CD14-positive monocyte (primary cell): ENCODE measurements around the gene ARHGAP45. TPM values are rescaled to one million over a fixed set of nuclear protein-coding genes. Genes with fewer than 3 reads are reported as not detected.

Experiments used
- DNase-seq, 3 donors: peaks; one replicate each; pipeline ENCODE4 v3.0.0-alpha.2; 2011 to 2022
- H2AFZ ChIP-seq: 2 replicates; pipeline ENCODE4 v1.6.0; 2012; ENCODE audit warnings: mild to moderate bottlenecking, low read depth, low read length, inconsistent platforms; ENCODE audit not compliant: insufficient read depth, poor library complexity, severe bottlenecking
- H3K27ac ChIP-seq, 2 donors: 1 replicate in 1 of 2; 2 replicates in 1 of 2; pipeline ENCODE4 v1.5.1; 2012 to 2013; ENCODE audit warnings: low read length in 2 of 2, control low read depth in 1 of 2, inconsistent platforms in 1 of 2, low read depth in 1 of 2, mild to moderate bottlenecking in 1 of 2
- H3K27me3 ChIP-seq, 2 donors: one replicate each; pipeline versions ENCODE4 v1.6.0 to v1.6.1; 2011 to 2013; ENCODE audit warnings: low read length in 2 of 2; ENCODE audit not compliant: control insufficient read depth in 2 of 2, insufficient read depth in 2 of 2
- H3K36me3 ChIP-seq, 2 donors: replicated peaks in 1 of 2; 1 replicate in 1 of 2; 2 replicates in 1 of 2; pipeline versions ENCODE4 v1.5.1 to v1.6.1; 2012 to 2013; ENCODE audit warnings: low read length in 2 of 2, control low read depth in 1 of 2, inconsistent platforms in 1 of 2, mild to moderate bottlenecking in 1 of 2; ENCODE audit not compliant: insufficient read depth in 2 of 2, control insufficient read depth in 1 of 2
- H3K4me1 ChIP-seq, 2 donors: 1 replicate in 1 of 2; 2 replicates in 1 of 2; pipeline versions ENCODE4 v1.5.1 to v1.6.1; 2012 to 2013; ENCODE audit warnings: low read length in 2 of 2, control low read depth in 1 of 2, inconsistent platforms in 1 of 2, mild to moderate bottlenecking in 1 of 2, moderate library complexity in 1 of 2; ENCODE audit not compliant: insufficient read depth in 2 of 2, control insufficient read depth in 1 of 2
- H3K4me2 ChIP-seq: replicated peaks from 2 replicates; pipeline ENCODE3; 2012; ENCODE audit warnings: low read length, moderate library complexity, mild to moderate bottlenecking; ENCODE audit not compliant: poor library complexity, severe bottlenecking; ENCODE audit errors: extremely low read depth
- H3K4me3 ChIP-seq, 3 experiments: fragments of 200-600 bp in 1 of 3; sonication (generic) in 1 of 3; replicated peaks in 1 of 3; 1 replicate in 2 of 3; 2 replicates in 1 of 3; pipeline ENCODE4 v1.5.1; 2011 to 2013; ENCODE audit warnings: low read length in 3 of 3, mild to moderate bottlenecking in 3 of 3, control low read depth in 2 of 3, low read depth in 2 of 3, inconsistent platforms in 1 of 3, moderate library complexity in 1 of 3
- H3K79me2 ChIP-seq: 2 replicates; pipeline ENCODE4 v1.6.0; 2012; ENCODE audit warnings: mild to moderate bottlenecking, control low read depth, inconsistent platforms, low read length, moderate library complexity; ENCODE audit not compliant: insufficient read depth
- H3K9ac ChIP-seq: 2 replicates; pipeline ENCODE4 v1.6.0; 2017; ENCODE audit warnings: low read length, mild to moderate bottlenecking; ENCODE audit not compliant: insufficient read depth, poor library complexity, severe bottlenecking
- H3K9me3 ChIP-seq, 2 donors: replicated peaks in 1 of 2; 1 replicate in 1 of 2; 2 replicates in 1 of 2; pipeline versions ENCODE4 v1.5.1 to v1.6.1; 2012 to 2013; ENCODE audit warnings: low read length in 2 of 2, control low read depth in 1 of 2; ENCODE audit not compliant: control insufficient read depth in 1 of 2, insufficient read depth in 1 of 2
- H4K20me1 ChIP-seq: 2 replicates; pipeline ENCODE4 v1.6.0; 2012; ENCODE audit warnings: mild to moderate bottlenecking, low read length, control low read depth, moderate library complexity; ENCODE audit not compliant: insufficient read depth
- H3K27ac Mint-ChIP-seq, 7 donors: one replicate each; pipeline ENCODE4 v1.8.0; 2020; ENCODE audit warnings: mild to moderate bottlenecking in 7 of 7, mixed read lengths in 7 of 7, moderate library complexity in 6 of 7, inconsistent platforms in 2 of 7
- H3K27me3 Mint-ChIP-seq, 3 donors: one replicate each; pipeline ENCODE4 v1.8.0; 2021 to 2022; ENCODE audit warnings: low read depth in 3 of 3, mild to moderate bottlenecking in 3 of 3, mixed read lengths in 3 of 3, moderate library complexity in 3 of 3, inconsistent platforms in 1 of 3
- H3K36me3 Mint-ChIP-seq, 2 donors: one replicate each; pipeline ENCODE4 v1.8.0; 2020; ENCODE audit warnings: mixed read lengths in 2 of 2, inconsistent platforms in 1 of 2, mild to moderate bottlenecking in 1 of 2
- H3K4me1 Mint-ChIP-seq: one replicate; pipeline ENCODE4 v1.8.0; 2020; ENCODE audit warnings: mild to moderate bottlenecking, mixed read lengths
- H3K4me3 Mint-ChIP-seq, 2 donors: one replicate each; pipeline ENCODE4 v1.8.0; 2020; ENCODE audit warnings: mild to moderate bottlenecking in 2 of 2, mixed read lengths in 2 of 2, moderate library complexity in 1 of 2
- H3K9me3 Mint-ChIP-seq, 7 donors: one replicate each; pipeline ENCODE4 v1.8.0; 2020 to 2022; ENCODE audit warnings: mixed read lengths in 7 of 7, mild to moderate bottlenecking in 6 of 7, moderate library complexity in 6 of 7, inconsistent platforms in 2 of 7
- CTCF ChIP-seq: fragments of 200-600 bp; IDR thresholded peaks from one replicate; pipeline ENCODE4 v1.8.0; 2022; ENCODE audit warnings: antibody characterized with exemption, mild to moderate bottlenecking
- WGBS: methylation state at CpG from one replicate; pipeline ENCODE4 v1.1.5; 2013; ENCODE audit warnings: missing lambda C conversion rate; ENCODE audit not compliant: insufficient coverage; 5-methylcytosine and 5-hydroxymethylcytosine counted together
- intact Hi-C, 2 donors: fragments of 100-400 bp; cut with micrococcal nuclease; formaldehyde crosslinking; loops; one replicate each; pipeline versions ENCODE4 v1.15.0 to v1.15.1; 2023
- polyA plus RNA-seq, 3 donors: library from polyadenylated mRNA; depleted of rRNA in 1 of 3; unstranded in 2 of 3; stranded (reverse) in 1 of 3; fragments of 300-500 nt in 2 of 3; fragments of >200 nt in 1 of 3; fragmentation: Illumina TruSeq in 2 of 3; gene quantifications; 1 replicate in 2 of 3; 2 replicates in 1 of 3; pipeline ENCODE4 v1.2.3, GENCODE V29; 2012 to 2021

Gene ARHGAP45
- polyA plus RNA-seq, 3 donors, result 108 to 308 (median 137) TPM

GRCh38 chr19:1097810-1098176 lies 30.8 kb downstream of the ARHGAP45 start:
- H3K4me3 Mint-ChIP-seq, result peak overlapping the region in 1 of 2 donors; percentile 10
- peaks cover 0 to 12% of the 10 kb centered on the region in 2 donors for H3K9me3 ChIP-seq
- intact Hi-C loops, result no loop called here
- no peaks in the 10 kb centered on the region for H3K27me3 ChIP-seq
- H3K79me2 ChIP-seq, result peaks cover 27% of the 10 kb centered on the region
- H4K20me1 ChIP-seq, result peaks cover 22% of the 10 kb centered on the region
- H3K36me3 Mint-ChIP-seq, result peaks cover 11 to 12% of the 10 kb centered on the region in 2 donors
- no peak for TF ChIP-seq CTCF
- H3K36me3 ChIP-seq, result peaks cover 10% of the 10 kb centered on the region in 2 donors
- H3K27ac ChIP-seq, result peak overlapping the region; percentile 58 to 95
- peaks cover 0 to 3% (median 0%) of the 10 kb centered on the region in 3 donors for H3K27me3 Mint-ChIP-seq
- peak overlapping the region; percentile 34 for H3K9ac ChIP-seq
- H3K4me3 ChIP-seq, result peak overlapping the region in 1 of 3 experiments; percentile 12
- DNase-seq, result peak in 1 of 3 donors; percentile 44
- 67% methylated on average over 5 of the region's 7 CpGs for WGBS
- H3K4me1 ChIP-seq, result peaks cover 78 to 86% of the 10 kb centered on the region in 2 donors
- peak overlapping the region; percentile 74 to 98 (median 89) for H3K27ac Mint-ChIP-seq
- no peak overlapping the region for H2AFZ ChIP-seq
- H3K4me2 ChIP-seq, result peak overlapping the region; percentile 29
- H3K9me3 Mint-ChIP-seq, result peaks cover 7 to 15% (median 13%) of the 10 kb centered on the region in 7 donors
- H3K4me1 Mint-ChIP-seq, result peaks cover 67% of the 10 kb centered on the region

GRCh38 chr19:1098177-1099051 lies 31.4 kb downstream of the ARHGAP45 start:
- intact Hi-C loops, result no loop called here
- TF ChIP-seq CTCF, result no peak
- no peak overlapping the region for H2AFZ ChIP-seq
- H3K4me1 ChIP-seq, result peaks cover 83 to 87% of the 10 kb centered on the region in 2 donors
- peak overlapping the region in 1 of 3 experiments; percentile 12 for H3K4me3 ChIP-seq
- H3K27me3 ChIP-seq, result no peaks in the 10 kb centered on the region
- H3K27ac Mint-ChIP-seq, result peak overlapping the region; percentile 79 to 98 (median 89)
- peaks cover 0 to 3% (median 0%) of the 10 kb centered on the region in 3 donors for H3K27me3 Mint-ChIP-seq
- H3K4me1 Mint-ChIP-seq, result peaks cover 67% of the 10 kb centered on the region
- H3K36me3 ChIP-seq, result peaks cover 4 to 5% of the 10 kb centered on the region in 2 donors
- WGBS, result 91% methylated on average over 13 of the region's 15 CpGs
- DNase-seq, result no peak
- H3K79me2 ChIP-seq, result peaks cover 27% of the 10 kb centered on the region
- peaks cover 7 to 15% (median 13%) of the 10 kb centered on the region in 7 donors for H3K9me3 Mint-ChIP-seq
- peak overlapping the region; percentile 58 to 95 for H3K27ac ChIP-seq
- peaks cover 0 to 12% of the 10 kb centered on the region in 2 donors for H3K9me3 ChIP-seq
- peak overlapping the region; percentile 29 for H3K4me2 ChIP-seq
- no peak overlapping the region for H3K4me3 Mint-ChIP-seq
- H3K36me3 Mint-ChIP-seq, result peaks cover 5 to 6% of the 10 kb centered on the region in 2 donors
- H3K9ac ChIP-seq, result peak overlapping the region; percentile 34
- peaks cover 16% of the 10 kb centered on the region for H4K20me1 ChIP-seq
